SHP77 (cell line): Measurements from ENCODE around the gene NUP107.

Experiments
- DNase-seq, 2 experiments: peaks; one replicate each; lab custom pipeline; 2025; lab: John Stamatoyannopoulos, UW

Gene NUP107

GRCh38 chr12:68775121-68775630, 88.4 kb downstream of the NUP107 start:
- no peak for DNase-seq

DNA sequence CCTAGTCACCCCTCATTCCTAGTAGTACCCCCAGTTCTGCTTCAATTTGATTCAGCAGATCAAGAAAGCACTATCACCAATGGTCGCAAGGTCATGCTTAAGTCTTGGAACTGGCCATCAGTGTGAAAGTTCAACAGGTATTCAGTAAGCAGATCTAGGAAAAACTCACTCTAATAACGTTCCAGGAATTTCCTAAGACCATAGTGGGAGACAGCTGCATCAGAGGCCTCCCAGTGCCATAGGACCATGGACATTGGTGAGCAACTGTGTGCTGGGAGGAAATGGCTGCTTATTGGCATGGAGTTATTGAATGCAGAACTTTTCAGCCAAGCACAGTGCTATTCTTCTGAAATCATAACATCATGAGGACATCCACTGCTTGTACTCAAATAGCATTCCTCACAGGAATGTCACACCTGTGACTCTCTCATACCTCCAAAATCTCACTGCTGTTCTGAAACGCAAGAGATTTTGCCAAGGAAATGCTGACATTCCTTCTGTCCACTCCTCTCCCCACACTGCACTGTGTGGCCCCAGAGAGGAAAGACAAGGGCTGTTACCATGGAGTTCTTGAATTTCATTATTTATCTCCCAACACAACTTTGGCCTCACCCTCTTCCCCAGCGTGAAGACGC, 90.3 kb downstream of the NUP107 start:
- no peak for DNase-seq

DNA sequence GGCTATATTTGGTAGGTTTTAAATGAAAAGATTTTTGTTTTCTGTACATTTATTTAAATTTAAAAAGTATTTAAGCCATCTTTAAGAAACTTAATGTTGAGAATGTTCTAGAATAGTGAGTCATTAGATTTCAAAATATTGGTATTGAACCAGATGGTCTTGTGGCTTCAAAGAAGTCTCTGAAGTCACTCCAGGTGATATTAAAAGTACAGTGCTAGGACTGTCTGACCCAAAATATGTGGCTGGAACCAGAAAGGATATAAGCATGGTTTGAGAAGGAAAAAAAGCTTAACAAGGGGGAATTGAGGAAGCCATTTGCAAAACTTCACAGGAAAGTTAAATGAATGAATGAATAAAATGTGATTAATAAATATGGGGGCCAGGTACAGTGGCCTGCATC, 92.5 kb downstream of the NUP107 start:
- DNase-seq, result no peak

GRCh38 chr12:68780731-68781130, 94.0 kb downstream of the NUP107 start:
- DNase-seq, result no peak

DNA sequence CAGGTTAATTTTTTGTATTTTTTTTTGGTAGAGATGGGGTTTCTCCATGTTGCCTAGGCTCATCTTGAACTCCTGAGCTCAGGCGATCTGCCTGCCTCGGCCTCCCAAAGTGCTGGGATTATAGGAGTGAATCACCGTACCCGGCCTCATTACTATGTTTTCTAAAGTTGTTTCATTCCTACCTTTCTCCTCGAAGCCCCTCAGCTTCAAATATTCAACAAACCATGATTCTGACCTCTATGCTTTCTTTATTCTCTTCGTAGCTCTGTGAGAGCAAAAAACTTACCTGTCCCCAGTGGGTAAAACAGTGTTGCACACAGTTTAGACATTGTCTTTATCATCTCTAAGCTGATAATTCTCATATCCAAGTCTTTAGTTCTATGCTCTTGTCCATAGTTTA, 95.0 kb downstream of the NUP107 start:
- no peak for DNase-seq

DNA sequence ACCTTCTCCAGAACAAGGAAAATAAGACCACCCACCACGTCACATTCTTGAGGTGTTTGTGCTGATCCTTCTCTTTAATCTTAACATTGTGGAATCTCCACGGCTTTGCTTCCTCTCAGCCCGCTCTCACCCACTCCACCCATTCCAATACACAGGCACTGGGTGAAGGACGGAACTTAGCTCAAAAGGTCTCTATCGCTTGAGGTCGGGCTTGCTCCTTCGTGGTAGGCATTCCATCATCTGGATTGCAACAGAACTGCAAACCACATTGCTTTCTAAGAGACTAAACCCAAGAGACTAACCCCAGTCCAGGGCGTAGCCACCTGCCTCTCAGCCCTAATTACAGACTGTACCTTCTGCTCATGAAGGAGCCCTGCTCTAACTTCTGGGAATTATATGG, 97.2 kb downstream of the NUP107 start:
- no peak for DNase-seq

DNA sequence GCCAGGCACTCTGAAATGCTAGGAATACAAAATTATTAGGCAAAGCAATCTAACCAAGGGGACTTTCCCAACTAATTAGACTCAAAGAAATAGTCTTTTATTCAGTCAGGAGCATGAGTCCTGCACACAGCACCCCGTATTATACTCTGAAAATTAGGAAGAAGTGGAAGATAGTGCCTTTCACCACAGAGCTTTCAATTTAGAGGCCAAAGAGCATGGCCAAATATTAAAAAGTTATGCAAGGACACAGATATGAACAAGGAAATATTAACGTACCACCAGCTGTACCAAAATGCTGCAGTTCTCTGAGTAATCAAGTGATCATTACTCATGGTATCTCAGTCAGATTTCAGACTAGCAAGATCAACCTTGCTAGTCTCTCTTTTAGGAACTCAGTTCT, 98.6 kb downstream of the NUP107 start:
- DNase-seq, result no peak

GRCh38 chr12:68785823-68786222, 99.0 kb downstream of the NUP107 start:
- DNase-seq, result no peak

DNA sequence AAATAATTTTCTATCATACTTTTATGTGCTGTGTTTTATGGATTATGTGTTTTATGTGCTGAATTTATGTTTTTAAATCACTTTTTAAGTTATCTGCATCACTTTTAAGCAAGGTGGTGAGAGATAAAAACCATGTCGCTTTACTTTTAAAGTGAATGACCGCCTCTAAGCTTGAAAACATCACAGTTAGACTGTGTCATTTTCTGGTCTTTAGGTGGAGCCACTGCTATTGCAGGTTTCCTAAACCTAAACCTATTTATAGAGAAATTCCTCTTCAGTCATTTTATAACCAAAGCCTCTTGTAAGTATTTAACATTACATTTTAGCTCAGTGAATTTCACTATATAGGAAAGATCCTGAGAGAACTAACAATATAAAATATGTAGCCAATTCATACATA, 100.2 kb downstream of the NUP107 start:
- no peak for DNase-seq

- DNase-seq, result no peak
Measured at GRCh38 chr12:68788554-68789143, 101.9 kb downstream of the NUP107 start.

GRCh38 chr12:68789144-68789878, 102.5 kb downstream of the NUP107 start:
- DNase-seq, result no peak

- no peak for DNase-seq
Measured at GRCh38 chr12:68790081-68790951, 103.5 kb downstream of the NUP107 start.

- no peak for DNase-seq
Measured at GRCh38 chr12:68790952-68791234, 104.1 kb downstream of the NUP107 start.

GRCh38 chr12:68791897-68792481, 105.2 kb downstream of the NUP107 start:
- no peak for DNase-seq

- no peak for DNase-seq
Measured at GRCh38 chr12:68792952-68793351, 106.2 kb downstream of the NUP107 start.

GRCh38 chr12:68793436-68793835, 106.7 kb downstream of the NUP107 start:
- DNase-seq, result no peak

- no peak for DNase-seq
Measured at GRCh38 chr12:68793975-68794652, 107.3 kb downstream of the NUP107 start.

DNA sequence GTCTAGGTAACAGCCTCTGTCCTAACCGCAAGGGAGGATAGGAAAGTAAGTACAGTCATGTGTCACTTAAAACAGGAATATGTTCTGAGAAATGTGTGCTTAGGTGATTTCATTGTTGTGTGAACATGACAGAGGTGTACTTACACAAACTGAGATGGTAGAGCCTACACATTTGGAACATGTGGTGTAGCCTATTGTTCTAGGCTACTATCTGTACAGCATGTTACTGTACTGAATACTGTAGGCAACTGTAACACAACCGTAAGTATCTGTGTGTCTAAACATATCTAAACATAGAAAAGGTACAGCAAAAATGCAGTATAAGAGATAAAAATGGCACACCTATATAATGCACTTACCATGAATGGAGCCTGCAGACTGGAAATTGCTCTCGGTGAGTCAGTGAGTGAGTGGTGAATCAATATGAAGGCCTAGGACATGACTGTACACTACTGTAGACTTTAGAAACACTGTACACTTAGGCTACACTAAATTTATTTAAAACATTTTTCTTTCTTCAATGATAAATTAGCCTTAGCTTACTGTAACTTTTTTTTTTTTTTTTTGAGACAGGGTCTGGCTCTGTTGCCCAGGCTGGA, 108.0 kb downstream of the NUP107 start:
- no peak for DNase-seq
